LNCaP clone FGC (cell line): ENCODE measurements around the gene SLCO3A1.

ENCODE experiments used
- DNase-seq: peaks from one replicate; pipeline ENCODE4 v3.0.0-alpha.2; 2011; ENCODE audit warnings: low read depth
- H3K4me3 ChIP-seq: 2 replicates; pipeline ENCODE4 v1.5.1; 2011; ENCODE audit warnings: mild to moderate bottlenecking, low read depth, low read length, control low read depth
- TF ChIP-seq, protein P1 (sequence below): IDR thresholded peaks from 2 replicates; pipeline ENCODE4 v1.5.1; 2012; ENCODE audit warnings: mild to moderate bottlenecking; ENCODE audit not compliant: control insufficient read depth, insufficient read depth; ENCODE audit errors: extremely low read depth

Gene SLCO3A1

GRCh38 chr15:92074646-92075045 is 221.1 kb downstream of the SLCO3A1 start:
- no peak overlapping the region for H3K4me3 ChIP-seq
- DNase-seq, result no peak
- TF ChIP-seq, protein P1, sequence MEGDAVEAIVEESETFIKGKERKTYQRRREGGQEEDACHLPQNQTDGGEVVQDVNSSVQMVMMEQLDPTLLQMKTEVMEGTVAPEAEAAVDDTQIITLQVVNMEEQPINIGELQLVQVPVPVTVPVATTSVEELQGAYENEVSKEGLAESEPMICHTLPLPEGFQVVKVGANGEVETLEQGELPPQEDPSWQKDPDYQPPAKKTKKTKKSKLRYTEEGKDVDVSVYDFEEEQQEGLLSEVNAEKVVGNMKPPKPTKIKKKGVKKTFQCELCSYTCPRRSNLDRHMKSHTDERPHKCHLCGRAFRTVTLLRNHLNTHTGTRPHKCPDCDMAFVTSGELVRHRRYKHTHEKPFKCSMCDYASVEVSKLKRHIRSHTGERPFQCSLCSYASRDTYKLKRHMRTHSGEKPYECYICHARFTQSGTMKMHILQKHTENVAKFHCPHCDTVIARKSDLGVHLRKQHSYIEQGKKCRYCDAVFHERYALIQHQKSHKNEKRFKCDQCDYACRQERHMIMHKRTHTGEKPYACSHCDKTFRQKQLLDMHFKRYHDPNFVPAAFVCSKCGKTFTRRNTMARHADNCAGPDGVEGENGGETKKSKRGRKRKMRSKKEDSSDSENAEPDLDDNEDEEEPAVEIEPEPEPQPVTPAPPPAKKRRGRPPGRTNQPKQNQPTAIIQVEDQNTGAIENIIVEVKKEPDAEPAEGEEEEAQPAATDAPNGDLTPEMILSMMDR, result no peak

DNA sequence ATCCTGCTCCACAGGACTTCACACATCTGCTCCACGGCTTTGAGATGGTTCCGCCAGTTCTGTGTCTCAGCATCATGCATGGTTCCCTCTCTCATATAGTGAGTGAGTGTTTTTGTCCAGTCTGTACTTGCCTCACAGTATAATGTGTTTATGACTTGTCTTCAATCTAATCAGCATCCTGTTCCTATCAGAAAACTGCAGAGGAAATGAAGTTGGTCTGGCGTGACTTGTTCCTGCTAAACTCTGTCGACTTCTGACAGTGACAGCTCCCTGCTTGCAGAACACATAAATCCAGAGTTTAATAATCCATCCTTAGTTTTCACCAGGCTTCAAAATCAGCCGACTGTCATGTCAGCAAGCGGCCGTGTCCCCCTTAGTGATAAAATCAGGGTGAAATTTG is 222.3 kb downstream of the SLCO3A1 start:
- no peak for DNase-seq
- H3K4me3 ChIP-seq, result no peak overlapping the region
- TF ChIP-seq, protein P1, result no peak

DNA sequence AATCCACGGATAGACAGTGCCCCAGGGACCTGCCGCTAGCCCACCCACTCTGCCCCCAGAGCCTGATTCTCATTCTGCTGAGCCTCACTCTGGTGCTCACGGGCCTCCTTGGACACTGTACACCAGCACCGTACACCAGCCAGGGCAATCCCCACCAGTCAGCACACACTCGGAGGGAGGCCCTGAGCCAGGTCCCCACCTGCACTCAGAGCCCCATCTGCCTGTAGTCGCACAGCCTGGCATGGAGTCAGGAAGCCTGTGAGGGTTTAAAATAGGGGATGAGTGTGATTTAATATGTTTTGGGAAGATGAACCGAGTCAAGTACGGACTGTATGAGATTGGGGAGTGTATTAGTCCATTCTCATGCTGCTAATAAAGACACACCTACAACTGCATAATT is 223.0 kb downstream of the SLCO3A1 start:
- no peak for DNase-seq
- H3K4me3 ChIP-seq, result no peak overlapping the region
- TF ChIP-seq, protein P1, result no peak

- no peak overlapping the region for H3K4me3 ChIP-seq
- peak; percentile 18 for DNase-seq
- TF ChIP-seq, protein P1, result peak; percentile 93
Observed at GRCh38 chr15:92077353-92078085, 224.0 kb downstream of the SLCO3A1 start.

GRCh38 chr15:92078270-92078669 is 224.8 kb downstream of the SLCO3A1 start:
- H3K4me3 ChIP-seq, result no peak overlapping the region
- TF ChIP-seq, protein P1, result no peak
- DNase-seq, result no peak

- no peak overlapping the region for H3K4me3 ChIP-seq
- TF ChIP-seq, protein P1, result peak; percentile 28
- no peak for DNase-seq
Observed at GRCh38 chr15:92079047-92079446, 225.5 kb downstream of the SLCO3A1 start.

DNA sequence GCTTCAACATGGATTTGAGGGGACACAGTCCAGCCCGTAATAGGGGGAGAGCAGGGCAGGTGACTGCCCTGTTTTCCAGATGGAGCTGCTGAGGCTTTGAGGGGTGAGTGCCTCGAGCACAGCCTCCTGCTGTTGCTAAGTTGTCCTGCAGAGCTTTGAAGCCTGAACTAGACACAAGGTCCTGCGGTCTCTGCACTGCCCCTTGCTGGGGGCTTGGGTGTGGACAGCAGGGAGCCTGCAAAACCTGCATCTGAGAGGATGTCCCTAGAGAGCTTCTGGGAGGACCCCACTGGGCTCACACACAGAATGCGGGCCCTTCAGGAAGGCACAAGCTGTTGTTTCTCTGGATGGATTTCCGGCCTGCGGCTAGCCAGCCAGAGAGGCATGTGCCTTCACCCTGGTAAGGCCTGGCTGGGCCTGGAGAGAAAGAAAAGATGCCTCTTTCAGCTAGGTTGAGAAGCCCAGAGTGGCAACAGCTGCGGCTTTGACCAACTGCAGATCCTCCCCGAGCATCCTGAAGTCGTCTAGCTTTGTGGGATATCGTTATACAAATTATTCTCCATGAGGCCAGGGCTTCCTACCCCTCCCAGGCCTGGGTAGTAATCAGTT is 226.2 kb downstream of the SLCO3A1 start:
- H3K4me3 ChIP-seq, result no peak overlapping the region
- TF ChIP-seq, protein P1, result no peak
- no peak for DNase-seq
